ENCODE data around the gene TMEM128.
A peak's percentile ranks its signal among the peaks of the same experiment; 100 is the strongest.

TMEM128 gene

DNA sequence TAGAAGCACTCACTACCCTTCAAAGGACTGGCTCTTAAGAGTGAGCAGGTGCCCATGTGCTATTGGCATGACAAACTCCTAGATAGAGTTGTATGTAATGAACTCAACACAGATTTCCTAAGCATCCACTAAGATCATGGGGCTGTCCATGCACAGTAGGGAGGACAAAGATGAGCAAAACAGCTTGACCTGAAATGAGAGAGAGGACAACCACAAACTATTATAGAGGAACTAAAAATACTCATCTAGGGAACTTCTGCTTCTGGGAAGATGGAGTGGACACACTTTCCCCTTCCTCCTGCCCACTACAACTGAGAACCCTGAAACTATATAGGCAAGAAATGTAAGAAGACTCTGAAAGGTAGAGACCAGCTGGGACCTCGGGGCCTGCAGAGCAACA, 20.8 kb upstream of the TMEM128 start:
- Histone ChIP-seq H3K9ac (ENCODE audit: low read length) (no peak overlapping the region), H3K4me3 (ENCODE audit: low read depth, low read length, poor library complexity, severe bottlenecking) (no peak overlapping the region), H3K9me3 (ENCODE audit: low read length) (no peaks in the 10 kb centered on the region), H3K27me3 (ENCODE audit: insufficient read depth, low read length) (no peaks in the 10 kb centered on the region), H3K4me2 (ENCODE audit: low read length) (no peak overlapping the region), H3K9me2 (ENCODE audit: low read depth, low read length) (no peaks in the 10 kb centered on the region), H3K27ac (ENCODE audit: low read depth, low read length, poor library complexity, severe bottlenecking) (no peak overlapping the region), H2AFZ (ENCODE audit: low read length) (no peak overlapping the region), H3K36me3 (ENCODE audit: insufficient read depth, low read length) (peaks cover 49% of the 10 kb centered on the region), H4K20me1 (ENCODE audit: insufficient read depth, low read length) (no peaks in the 10 kb centered on the region), H3K4me1 (ENCODE audit: insufficient read depth, low read length, severe bottlenecking) (no peaks in the 10 kb centered on the region), H3F3A (ENCODE audit: insufficient read depth, low read length) (no peaks in the 10 kb centered on the region), H3K79me2 (ENCODE audit: insufficient read depth, low read length) (no peaks in the 10 kb centered on the region)
- TF ChIP-seq, protein P1, sequence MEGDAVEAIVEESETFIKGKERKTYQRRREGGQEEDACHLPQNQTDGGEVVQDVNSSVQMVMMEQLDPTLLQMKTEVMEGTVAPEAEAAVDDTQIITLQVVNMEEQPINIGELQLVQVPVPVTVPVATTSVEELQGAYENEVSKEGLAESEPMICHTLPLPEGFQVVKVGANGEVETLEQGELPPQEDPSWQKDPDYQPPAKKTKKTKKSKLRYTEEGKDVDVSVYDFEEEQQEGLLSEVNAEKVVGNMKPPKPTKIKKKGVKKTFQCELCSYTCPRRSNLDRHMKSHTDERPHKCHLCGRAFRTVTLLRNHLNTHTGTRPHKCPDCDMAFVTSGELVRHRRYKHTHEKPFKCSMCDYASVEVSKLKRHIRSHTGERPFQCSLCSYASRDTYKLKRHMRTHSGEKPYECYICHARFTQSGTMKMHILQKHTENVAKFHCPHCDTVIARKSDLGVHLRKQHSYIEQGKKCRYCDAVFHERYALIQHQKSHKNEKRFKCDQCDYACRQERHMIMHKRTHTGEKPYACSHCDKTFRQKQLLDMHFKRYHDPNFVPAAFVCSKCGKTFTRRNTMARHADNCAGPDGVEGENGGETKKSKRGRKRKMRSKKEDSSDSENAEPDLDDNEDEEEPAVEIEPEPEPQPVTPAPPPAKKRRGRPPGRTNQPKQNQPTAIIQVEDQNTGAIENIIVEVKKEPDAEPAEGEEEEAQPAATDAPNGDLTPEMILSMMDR (IDR thresholded peaks at IDR 0.05; ENCODE audit: low read length), result no peak
- TF ChIP-seq EZH2 (IDR thresholded peaks at IDR 0.05; ENCODE audit: borderline replicate concordance, low read length), result no peak

DNA sequence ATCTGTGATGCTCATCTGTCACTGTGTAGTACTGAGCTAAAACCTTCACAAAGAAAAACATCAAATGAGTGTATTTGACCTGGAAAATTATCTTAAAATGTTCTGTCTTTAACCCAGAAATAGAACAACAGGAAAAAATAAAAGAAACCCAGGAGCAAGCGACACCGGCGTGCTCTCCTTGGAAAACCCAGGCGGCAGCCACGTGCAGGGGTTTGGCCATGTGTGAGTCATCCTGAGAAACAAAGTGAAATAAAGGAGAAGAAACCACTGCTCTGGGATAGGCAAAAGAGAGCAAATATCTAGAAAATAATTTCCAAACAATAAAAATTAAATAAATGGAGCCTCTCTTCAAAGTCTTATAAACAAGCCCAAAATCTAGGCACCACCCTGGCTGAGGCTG, 20.0 kb upstream of the TMEM128 start:
- no peak overlapping the region for H3K4me2 ChIP-seq (ENCODE audit: low read length)
- no peaks in the 10 kb centered on the region for H3K9me3 ChIP-seq (ENCODE audit: low read length)
- H2AFZ ChIP-seq (ENCODE audit: low read length), result no peak overlapping the region
- peaks cover 42% of the 10 kb centered on the region for H3K36me3 ChIP-seq (ENCODE audit: insufficient read depth, low read length)
- no peak overlapping the region for H3K27ac ChIP-seq (ENCODE audit: low read depth, low read length, poor library complexity, severe bottlenecking)
- no peaks in the 10 kb centered on the region for H3K79me2 ChIP-seq (ENCODE audit: insufficient read depth, low read length)
- no peak overlapping the region for H3K9ac ChIP-seq (ENCODE audit: low read length)
- TF ChIP-seq, protein P1 (IDR thresholded peaks at IDR 0.05; ENCODE audit: low read length), result no peak
- TF ChIP-seq EZH2 (IDR thresholded peaks at IDR 0.05; ENCODE audit: borderline replicate concordance, low read length), result no peak
- H3K4me1 ChIP-seq (ENCODE audit: insufficient read depth, low read length, severe bottlenecking), result no peaks in the 10 kb centered on the region
- H4K20me1 ChIP-seq (ENCODE audit: insufficient read depth, low read length), result no peaks in the 10 kb centered on the region
- no peaks in the 10 kb centered on the region for H3F3A ChIP-seq (ENCODE audit: insufficient read depth, low read length)
- H3K4me3 ChIP-seq (ENCODE audit: low read depth, low read length, poor library complexity, severe bottlenecking), result no peak overlapping the region
- no peaks in the 10 kb centered on the region for H3K27me3 ChIP-seq (ENCODE audit: insufficient read depth, low read length)
- no peaks in the 10 kb centered on the region for H3K9me2 ChIP-seq (ENCODE audit: low read depth, low read length)

DNA sequence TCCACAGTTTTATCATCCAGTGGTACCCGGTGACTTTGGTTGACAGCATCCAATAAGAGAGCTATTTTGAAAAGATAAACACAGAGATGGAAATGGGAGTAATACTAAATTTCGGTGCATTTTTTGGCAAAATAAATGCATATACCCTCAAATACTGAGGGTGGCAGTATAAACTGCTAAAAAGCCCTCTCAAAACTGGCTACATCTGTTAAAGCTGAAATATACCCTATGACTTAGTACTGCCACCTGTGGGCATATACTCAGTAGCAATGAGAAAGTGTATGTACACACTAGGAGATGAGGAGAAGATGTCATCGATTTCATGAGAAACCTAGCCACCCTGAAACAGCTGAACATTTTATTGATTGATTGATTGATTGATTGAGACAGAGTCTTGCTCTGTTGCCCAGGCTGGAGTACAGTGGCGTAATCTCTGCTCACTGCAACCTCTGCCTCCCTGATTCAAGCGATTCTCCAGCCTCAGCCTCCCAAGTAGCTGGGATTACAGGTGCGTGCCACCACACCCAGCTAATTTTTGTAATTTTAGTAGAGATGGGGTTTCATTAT, 12.2 kb upstream of the TMEM128 start:
- TF ChIP-seq EZH2 (IDR thresholded peaks at IDR 0.05; ENCODE audit: borderline replicate concordance, low read length), result no peak
- TF ChIP-seq, protein P1 (IDR thresholded peaks at IDR 0.05; ENCODE audit: low read length), result peak; percentile 66
- Histone ChIP-seq H4K20me1 (ENCODE audit: insufficient read depth, low read length) (no peaks in the 10 kb centered on the region), H3K9me3 (ENCODE audit: low read length) (no peaks in the 10 kb centered on the region), H3K9me2 (ENCODE audit: low read depth, low read length) (no peaks in the 10 kb centered on the region), H3K27ac (ENCODE audit: low read depth, low read length, poor library complexity, severe bottlenecking) (no peak overlapping the region), H3F3A (ENCODE audit: insufficient read depth, low read length) (no peaks in the 10 kb centered on the region), H3K79me2 (ENCODE audit: insufficient read depth, low read length) (no peaks in the 10 kb centered on the region), H3K4me3 (ENCODE audit: low read depth, low read length, poor library complexity, severe bottlenecking) (no peak overlapping the region), H3K27me3 (ENCODE audit: insufficient read depth, low read length) (no peaks in the 10 kb centered on the region), H3K36me3 (ENCODE audit: insufficient read depth, low read length) (no peaks in the 10 kb centered on the region), H3K9ac (ENCODE audit: low read length) (no peak overlapping the region), H2AFZ (ENCODE audit: low read length) (no peak overlapping the region), H3K4me2 (ENCODE audit: low read length) (no peak overlapping the region), H3K4me1 (ENCODE audit: insufficient read depth, low read length, severe bottlenecking) (peaks cover 4% of the 10 kb centered on the region)
